T47D (cell line): ENCODE data around the gene EPB41L4B.
"Not testable (repeated sequence)": the region's sequence is repeated elsewhere in the genome, so short reads cannot be mapped to it uniquely, and the experiment has no call there.

Source experiments
- DNase-seq, 2 experiments: peaks; one replicate each; pipeline versions ENCODE4 v3.0.0 to v3.0.0-alpha.2; 2011 to 2012; ENCODE audit warnings: low read depth in 1 of 2, low spot score in 1 of 2
- JUND ChIP-seq: IDR thresholded peaks from 2 replicates; pipeline ENCODE4 v1.6.1; 2012; ENCODE audit warnings: low read depth
- in situ Hi-C: cut with HindIII; loops from 2 replicates; pipeline ENCODE4 v1.10.0; 2016; ENCODE audit warnings: low sequenced_read_pairs, low pct_unique_long_range_greater_than_20kb

Gene EPB41L4B

GRCh38 chr9:109304347-109304746 lies 16.5 kb downstream of the EPB41L4B start:
- no peak for DNase-seq
- in situ Hi-C loops: no loop called here
- no peak for TF ChIP-seq JUND

DNA sequence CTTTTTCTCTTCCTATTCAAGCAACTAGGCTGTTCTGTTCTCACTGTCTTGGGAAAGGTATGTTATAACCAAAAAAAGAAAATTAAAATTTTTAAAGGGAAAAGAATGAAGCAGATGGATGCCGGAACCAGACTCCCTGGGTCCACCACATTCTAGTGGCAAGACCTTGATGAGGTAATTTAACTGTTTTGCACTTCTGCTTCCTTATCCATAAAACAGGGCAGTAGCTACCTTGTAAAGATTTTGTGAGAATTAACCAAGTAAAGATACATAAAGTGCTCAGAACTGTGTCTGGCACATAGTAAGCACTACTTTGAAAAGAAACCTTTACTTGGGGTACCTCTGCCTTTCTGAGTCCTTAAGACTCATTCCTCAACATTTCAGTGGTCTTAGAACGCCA lies 17.0 kb downstream of the EPB41L4B start:
- no peak for DNase-seq
- no peak for TF ChIP-seq JUND
- in situ Hi-C loops: no loop called here

GRCh38 chr9:109302606-109303005 lies 18.3 kb downstream of the EPB41L4B start:
- DNase-seq: no peak
- in situ Hi-C loops: no loop called here
- no peak for TF ChIP-seq JUND

- TF ChIP-seq JUND: no peak
- no peak for DNase-seq
- in situ Hi-C loops: no loop called here
Observed at GRCh38 chr9:109301012-109301411, 19.8 kb downstream of the EPB41L4B start.

DNA sequence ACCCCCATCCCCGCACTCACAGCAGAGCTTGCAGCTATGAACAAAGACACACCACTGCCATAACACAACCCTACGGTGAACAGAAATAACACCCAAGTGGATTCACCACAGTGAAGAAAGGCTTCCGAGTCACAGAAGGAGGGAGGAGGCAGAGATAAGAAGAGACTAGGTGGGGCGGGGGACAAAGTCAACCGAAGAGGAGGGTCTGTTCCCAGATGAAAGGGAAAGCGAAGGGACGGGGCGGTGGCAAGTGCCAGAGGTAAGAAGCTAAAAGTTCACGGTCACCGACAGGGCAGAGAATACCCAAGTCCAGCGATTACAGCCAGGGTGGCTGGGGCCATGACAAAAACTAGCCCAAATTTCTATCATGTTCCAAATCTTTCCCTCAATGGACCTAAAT lies 21.0 kb downstream of the EPB41L4B start:
- in situ Hi-C loops: no loop called here
- no peak for DNase-seq
- no peak for TF ChIP-seq JUND

DNA sequence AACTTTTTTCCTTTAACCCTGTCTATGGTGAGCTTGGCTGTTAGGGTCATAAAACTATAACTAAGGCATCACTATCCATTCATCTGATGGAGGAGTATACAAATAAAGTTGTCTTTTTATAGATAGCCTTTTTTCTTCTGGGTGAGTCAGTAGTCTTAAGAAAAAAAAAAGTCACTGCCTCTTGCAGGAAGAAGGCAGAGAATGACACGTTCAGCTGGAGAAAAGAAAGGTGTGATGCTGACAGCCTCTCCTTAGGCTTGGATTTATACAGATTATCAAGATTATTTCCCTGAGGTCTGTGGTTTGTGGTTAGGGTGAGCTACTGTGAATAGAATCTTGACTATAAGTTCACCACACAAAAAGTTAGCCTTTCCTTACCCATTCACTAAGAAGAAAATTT lies 23.0 kb downstream of the EPB41L4B start:
- in situ Hi-C loops: no loop called here
- DNase-seq: no peak

GRCh38 chr9:109295221-109296130 lies 25.4 kb downstream of the EPB41L4B start:
- in situ Hi-C loops: no loop called here
- DNase-seq: no peak
- no peak for TF ChIP-seq JUND

More for the DNA sequence above, 23.0 kb downstream of the EPB41L4B start:
- no peak for TF ChIP-seq JUND

GRCh38 chr9:109290385-109290784 lies 30.5 kb downstream of the EPB41L4B start:
- no peak for TF ChIP-seq JUND
- in situ Hi-C loops: no loop called here
- DNase-seq: no peak

DNA sequence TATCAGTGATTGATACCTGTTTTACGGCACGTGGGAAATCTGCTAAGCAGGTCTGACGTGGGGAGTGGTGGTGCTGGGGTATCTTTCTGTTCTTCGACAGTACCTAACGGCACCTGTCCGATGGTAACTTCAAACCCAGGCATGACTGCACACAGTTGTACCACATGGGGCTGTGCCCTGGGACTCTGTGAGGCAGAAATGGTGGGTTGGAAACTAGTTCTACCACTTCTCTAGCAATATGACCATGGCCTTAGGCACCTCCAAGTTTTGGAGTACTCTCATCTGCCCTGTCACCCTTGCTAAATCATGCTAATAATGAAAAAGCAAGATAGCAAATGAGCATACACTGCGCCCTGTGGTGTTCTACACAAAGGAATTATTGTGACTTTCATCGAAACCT lies 30.9 kb downstream of the EPB41L4B start:
- in situ Hi-C loops: no loop called here
- TF ChIP-seq JUND: no peak
- DNase-seq: peak in 1 of 2 experiments; percentile 37

- in situ Hi-C loops: no loop called here
Observed at GRCh38 chr9:109289186-109289585, 31.7 kb downstream of the EPB41L4B start.

GRCh38 chr9:109286981-109287380 lies 33.9 kb downstream of the EPB41L4B start:
- TF ChIP-seq JUND: no peak
- DNase-seq: no peak
- in situ Hi-C loops: no loop called here

More at GRCh38 chr9:109289186-109289585, 31.7 kb downstream of the EPB41L4B start:
- peak; percentile 37 to 50 for DNase-seq
- TF ChIP-seq JUND: no peak

DNA sequence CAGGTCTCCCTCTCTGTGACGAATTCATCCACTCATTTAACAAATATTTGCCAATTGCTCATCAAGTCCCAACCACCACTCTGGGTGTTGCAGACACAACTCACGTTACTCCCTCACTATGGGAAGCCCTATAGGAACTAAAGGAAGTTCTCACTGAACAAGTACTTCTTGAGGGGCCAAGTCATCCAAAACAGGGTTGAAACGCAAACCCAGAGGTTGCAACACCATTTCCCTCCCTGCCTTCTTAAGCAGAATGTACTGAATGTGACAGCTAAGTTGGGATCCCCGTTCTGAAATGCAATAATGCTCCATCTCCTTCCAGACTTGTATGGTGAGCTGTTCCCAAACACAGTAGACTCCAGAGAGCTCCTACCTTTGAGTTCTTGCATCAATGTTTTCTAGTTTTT lies 34.3 kb downstream of the EPB41L4B start:
- in situ Hi-C loops: no loop called here
- no peak for DNase-seq
- no peak for TF ChIP-seq JUND

DNA sequence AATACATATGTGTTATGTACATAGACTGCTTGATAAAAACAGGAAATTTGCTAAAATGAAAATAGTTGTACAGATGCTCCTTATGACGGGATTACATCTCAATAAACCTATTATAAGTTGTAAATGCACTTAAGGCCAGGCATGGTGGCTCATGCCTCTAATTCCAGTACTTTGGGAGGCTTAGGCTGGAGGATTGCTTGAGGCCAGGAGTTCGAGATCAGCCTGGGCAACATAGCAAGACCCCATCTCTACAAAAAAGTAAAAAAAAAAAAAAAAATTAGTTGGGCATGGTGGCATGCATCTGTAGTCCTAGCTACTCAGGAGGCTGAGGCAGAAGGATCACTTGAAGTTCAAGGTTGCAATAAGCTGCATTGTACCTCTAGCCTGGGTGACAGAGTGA lies 37.2 kb downstream of the EPB41L4B start:
- in situ Hi-C loops, DNase-seq: not testable (repeated sequence)

DNA sequence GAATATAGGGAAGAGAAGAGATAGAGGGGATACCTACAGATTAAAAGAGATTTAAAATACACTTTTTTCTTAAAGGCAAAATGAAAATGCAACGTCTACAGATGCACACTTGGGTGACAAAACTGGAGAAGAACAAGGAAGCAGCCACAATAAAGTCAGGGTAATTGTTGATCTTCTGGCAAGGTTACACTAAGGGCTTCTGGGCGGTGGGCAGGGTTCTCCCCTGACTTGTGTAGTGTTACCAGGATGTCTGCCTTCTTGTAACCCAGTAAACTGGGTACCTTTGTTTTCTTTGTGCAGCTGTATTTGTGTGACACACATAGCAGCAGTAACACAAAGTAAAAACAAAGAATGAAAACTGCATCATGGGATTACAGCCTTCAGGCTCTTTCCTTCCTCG lies 37.8 kb downstream of the EPB41L4B start:
- TF ChIP-seq JUND: no peak
- in situ Hi-C loops: no loop called here
- no peak for DNase-seq
